HS-27A (cell line): Measurements from ENCODE around the gene LGALS3.

Source experiments
- DNase-seq: peaks from one replicate; pipeline ENCODE4 v3.0.0-alpha.2; 2012; ENCODE audit warnings: low read depth, missing footprints

LGALS3 gene

DNA sequence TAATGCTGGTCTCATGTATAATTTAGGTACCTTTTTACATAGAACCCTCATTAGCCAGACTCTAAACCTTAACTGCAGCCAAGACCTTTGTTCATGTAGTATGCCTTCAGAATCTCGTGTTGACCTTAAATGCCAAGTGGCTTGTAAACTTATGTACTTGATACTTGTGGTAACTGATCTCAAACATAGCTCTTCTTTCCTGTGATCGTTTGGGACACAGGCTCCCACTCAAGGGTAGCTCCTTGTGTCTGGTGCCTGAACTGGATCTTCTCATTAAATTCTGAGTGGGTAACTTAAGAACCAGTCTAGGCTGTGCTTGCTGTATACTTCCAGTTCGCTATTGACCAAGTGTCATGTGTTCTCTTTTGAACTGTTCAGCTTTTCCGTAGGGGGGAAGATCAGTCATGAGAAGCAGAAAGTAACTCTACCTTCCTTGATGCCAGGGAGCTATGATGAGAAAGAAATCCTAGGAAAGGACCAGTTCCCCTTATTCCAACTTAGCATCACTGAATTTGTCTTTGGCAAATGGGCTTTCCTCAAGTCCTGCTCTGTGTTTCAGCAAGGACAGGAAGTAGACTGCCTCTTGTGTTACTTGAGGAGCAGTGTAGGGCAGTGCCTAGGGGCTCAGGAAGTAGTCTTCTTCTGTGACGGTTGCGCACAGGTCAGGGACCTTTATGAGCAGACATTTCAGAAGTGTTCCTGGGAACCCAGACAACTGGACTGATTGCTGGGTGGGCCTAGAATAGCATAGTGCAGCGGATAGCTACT, 2.5 kb downstream of the LGALS3 start:
- no peak for DNase-seq

DNA sequence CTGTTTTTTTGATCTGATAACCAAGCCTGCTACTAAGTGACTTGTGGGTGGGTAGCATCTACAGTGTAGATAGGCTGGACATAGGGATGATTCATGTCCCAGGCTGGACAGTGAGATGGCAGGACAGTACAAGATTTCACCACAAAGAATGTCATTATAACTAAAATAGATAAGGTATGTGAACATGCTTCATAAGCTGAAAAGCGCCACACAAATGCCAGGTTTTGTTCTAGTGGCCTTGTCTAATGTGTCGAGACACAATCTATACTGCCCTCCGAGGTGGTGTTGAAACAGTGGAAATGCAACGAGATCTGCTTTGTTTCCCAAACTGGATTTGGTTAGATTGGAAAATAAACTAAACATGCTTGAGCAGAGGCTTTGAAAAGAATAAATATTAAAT, 4.4 kb downstream of the LGALS3 start:
- no peak for DNase-seq

DNA sequence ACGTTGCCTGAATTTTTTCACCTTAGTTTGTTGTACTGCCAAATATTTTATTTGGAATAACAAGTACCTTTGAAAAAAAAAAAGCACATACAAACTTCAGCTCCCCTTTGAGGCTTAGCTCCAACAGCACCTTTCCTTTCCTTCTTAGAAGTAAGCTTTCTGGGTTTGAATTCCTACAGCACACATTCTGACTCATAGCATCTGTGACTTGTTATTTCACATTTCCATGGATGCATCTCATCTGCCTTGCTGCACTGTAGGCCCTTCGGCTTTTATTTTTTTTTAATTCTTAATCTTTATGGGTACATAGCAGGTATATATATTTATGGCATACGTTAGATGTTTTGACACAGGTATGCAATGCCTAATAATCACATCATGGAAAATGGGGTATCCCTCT, 7.2 kb downstream of the LGALS3 start:
- no peak for DNase-seq

DNA sequence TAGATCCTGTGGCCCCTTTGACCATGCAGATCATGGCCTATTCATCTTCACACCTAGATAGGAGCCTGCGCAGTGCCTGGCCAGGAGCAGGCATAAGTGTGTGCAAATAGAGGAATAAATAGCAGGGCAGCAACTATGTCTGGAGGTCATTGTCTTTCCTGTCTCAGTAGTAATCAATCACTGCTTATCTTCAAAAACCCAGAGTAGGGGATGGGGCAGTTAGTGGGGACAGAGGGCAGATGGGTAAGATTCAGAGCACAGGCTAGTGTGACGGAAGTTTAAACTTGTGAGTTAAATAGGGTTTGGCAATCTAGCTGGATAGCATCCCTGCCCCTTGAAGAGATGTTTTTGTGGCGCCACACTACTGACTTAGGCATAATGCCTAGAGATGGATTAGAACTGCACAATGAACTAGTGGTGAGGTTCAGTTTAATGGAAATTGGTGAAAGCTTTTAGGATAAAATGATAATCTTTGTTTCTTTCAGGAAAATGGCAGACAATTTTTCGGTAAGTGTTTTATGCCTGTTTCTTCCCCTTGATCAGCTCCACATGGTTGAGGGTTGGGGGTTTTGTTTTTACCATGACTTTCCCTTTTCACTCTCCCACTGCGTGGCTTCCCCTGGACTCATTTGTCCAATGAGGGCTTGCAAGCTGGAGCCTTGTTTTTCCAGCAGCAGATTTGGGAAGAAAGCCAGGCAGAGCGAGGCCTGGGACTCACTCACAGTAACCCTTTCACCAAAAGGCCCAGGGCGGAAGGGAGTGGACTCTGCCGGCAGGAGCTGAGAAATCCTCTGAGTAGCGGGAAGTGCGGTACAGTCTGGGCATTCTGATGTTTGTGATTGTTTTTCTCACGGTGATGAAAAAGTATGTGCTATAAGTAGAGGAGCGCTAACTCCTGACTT, 8.1 kb downstream of the LGALS3 start:
- no peak for DNase-seq

DNA sequence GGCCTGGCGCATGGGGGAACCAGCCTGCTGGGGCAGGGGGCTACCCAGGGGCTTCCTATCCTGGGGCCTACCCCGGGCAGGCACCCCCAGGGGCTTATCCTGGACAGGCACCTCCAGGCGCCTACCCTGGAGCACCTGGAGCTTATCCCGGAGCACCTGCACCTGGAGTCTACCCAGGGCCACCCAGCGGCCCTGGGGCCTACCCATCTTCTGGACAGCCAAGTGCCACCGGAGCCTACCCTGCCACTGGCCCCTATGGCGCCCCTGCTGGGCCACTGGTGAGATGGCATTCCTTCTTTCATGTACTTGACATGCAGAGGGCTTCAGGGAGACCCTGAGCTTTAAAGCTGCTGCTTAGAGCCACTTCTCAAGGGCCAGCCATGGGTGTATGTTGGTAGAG, 9.0 kb downstream of the LGALS3 start:
- no peak for DNase-seq

DNA sequence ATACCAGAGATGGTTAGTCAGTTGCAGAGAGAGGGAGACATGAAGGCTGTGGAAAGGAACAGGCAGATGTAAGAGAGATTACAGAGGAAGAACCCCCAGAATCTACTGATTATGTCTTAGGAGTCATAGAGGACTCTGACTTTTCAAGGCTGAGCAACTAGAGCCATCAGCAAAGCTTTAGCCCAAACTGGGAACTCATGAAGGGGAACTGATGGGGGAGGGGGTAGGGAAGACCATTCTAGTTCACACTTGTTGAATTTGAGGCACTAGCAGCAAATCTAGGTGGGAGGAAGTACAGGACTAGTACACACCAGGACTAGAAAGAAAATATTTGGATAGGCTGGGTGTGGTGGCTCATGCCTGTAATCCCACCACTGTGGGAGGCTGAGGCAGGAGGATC, 10.1 kb downstream of the LGALS3 start:
- DNase-seq, result no peak

DNA sequence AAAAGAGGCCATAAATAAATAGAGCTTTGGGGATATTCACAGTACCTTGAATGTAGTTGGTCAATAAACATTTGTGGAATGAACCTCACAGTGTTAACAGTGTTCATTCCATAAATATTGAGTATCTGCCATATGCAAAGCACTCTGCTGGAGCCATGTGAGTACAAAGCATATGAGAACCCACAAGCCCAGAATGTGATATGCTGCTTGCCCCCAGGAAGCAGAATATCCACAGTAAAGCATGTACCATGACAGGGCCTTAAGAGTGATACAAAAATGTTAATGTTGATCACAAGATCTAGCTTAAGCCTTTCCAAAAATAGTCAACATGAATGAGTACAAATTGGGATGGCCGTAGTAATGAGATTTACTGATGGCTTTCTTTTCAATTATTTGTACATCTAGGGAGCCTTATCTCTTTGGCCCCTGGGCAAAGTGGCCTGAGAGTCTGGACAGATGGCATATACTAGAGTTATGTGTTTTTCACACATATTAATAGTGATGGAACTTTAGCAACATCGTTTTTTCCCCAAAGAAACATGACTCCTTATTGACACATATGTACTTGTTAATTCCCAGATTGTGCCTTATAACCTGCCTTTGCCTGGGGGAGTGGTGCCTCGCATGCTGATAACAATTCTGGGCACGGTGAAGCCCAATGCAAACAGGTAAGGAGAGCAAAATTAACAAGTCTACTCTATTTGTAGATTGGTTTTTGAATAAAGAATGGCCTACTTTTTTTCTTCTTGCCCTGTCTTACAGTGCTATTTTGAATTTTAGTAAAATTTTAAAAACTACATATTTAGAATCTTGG, 10.9 kb downstream of the LGALS3 start:
- no peak for DNase-seq

DNA sequence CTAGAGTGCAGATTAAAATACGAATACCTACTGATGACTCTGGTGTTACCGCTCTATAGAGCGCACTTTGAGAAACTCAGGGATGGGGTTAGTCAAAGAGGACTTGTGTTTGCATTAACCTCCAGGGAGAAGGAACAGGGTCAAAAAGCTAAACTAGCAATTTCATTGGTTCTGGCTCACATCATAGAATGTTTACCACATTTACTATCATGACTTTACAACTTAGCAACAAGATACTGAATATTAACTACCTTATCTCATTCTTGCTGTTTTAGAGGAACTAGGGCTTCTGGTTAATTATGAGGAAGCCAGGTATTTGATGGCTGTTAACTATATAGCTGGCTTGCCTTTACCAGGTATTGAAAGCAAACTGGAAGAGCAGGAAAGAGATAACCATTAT, 12.8 kb downstream of the LGALS3 start:
- DNase-seq, result no peak

DNA sequence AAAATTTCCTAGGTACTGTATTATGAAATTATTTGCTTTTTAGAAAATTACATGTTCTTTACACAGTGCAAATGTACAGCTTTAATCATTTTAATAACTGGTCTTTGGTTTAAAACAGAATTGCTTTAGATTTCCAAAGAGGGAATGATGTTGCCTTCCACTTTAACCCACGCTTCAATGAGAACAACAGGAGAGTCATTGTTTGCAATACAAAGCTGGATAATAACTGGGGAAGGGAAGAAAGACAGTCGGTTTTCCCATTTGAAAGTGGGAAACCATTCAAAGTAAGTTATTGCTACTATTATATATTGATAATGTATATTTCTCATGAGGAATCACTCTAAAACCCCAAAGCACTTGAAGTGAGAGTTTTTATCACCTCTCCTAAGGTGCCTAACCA, 13.4 kb downstream of the LGALS3 start:
- DNase-seq, result no peak

DNA sequence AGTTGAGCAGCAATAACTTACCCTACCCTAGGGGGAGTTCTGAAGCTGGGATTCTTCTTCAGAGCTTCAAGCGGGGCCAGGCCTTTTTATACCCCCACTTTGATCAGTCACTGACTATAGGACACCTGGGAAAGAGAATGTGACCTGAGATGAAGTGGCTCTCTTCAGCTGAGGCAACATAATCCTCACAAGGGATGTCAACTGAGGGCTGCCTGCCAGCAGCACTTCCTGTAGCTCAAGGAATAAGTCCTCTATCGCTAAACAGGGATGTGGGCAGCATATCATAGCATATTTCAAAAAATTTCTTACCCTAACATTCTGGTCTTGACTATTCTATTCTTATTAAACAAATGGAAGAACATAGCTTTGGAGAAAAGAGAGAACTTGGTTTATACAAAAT, 17.4 kb downstream of the LGALS3 start:
- no peak for DNase-seq

DNA sequence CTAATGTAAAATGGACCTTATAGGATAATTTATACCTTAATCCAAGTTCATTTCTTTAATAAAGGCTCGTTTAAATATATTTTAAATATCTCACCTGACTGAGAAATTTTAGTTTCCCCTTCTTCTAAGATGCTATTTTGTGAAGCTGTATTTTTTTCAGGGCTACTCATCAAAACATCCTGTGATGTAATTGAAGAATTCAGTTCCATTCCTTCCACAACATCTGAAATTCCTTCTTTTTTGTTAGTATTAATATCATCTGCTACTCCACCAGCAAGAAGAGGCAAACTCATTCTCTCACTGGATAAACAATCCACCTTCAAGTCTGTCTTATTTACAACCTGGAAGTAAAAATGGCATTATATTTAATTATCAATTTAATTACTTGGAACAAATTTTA, 22.5 kb downstream of the LGALS3 start:
- DNase-seq, result no peak

DNA sequence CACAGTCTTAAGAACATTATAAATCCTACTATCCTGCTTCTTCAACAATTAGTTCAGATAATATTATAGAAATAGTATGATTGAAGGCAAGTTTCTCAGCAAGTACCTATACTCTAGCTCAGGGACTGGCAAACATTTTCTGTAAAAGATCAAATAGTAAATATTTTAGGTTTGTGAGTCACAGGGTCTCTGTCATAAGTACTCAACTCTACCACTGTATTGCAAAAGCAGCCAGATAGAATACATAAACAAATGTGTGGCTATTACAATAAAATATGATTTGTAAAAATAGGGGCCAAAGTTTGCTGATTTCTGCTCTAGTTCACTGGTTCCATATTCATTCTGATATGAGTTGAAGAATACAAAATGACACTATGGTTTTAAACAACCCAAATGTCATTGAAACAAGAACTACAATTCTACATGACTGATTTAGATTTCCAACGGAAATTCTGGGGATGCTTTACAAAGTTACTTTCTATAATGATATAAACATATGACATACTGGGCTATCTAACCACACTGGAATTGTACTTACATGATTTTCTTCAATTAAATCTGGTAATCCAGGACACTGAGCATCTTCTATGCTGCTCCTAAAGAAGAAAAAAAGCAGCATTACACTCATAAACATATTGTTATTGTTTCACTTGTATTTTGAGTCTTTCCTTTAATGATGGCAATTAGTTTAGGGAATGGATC, 23.2 kb downstream of the LGALS3 start:
- DNase-seq, result no peak

DNA sequence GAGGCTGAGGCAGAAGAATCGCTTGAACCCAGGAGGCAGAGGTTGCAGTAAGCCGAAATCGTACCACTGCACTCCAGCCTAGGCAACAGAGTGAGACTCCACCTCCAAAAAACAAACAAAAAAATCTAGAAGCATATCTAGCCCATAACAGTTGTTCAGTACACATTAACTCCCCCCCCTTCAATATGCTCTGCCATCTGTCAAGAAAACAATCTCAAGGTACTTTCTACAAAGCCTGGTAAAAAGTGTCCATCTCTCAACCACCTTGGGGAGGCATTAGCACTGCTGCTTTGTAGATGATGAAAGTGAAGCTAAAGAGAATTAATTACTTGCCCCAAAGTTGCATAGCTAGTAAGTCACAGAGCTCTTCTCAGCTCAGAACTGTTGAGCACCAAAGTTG, 24.9 kb downstream of the LGALS3 start:
- DNase-seq, result no peak

DNA sequence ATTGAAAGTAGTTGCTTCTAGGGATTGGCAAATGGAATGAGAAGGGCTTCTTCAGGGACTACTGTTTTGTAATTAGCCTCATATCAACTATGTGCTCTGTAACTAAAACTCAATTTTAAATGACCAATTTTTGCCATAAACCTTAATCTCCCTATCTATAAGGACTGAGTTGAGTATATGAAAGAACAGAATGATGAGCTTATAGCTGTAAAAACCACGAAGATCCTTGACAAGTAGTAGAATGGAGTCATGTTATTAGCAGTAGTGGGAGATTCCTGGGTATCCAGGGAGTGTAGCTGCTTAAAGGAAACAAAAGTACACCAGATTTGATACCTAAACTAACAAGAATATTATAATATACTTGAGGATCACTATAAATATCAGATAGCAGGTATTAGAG, 28.0 kb downstream of the LGALS3 start:
- DNase-seq, result no peak

DNA sequence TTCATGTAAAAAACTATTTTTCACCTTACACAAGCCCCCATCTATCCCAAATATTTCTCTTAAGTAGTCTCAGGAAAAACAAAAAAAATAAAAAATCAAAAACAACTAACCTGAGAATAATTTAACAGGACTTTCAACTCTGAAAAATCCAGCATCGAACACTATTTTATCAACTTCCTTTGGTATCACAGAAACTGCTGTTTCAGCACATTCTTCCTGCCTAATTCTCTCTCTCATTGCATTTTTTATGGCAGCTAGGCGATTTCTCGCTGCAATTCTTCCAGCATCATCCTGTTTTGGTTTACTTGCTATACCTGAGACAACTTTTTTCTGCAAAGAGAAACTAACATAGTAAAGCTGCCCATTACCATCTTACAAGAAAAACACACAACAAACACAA, 29.4 kb downstream of the LGALS3 start:
- DNase-seq, result no peak

DNA sequence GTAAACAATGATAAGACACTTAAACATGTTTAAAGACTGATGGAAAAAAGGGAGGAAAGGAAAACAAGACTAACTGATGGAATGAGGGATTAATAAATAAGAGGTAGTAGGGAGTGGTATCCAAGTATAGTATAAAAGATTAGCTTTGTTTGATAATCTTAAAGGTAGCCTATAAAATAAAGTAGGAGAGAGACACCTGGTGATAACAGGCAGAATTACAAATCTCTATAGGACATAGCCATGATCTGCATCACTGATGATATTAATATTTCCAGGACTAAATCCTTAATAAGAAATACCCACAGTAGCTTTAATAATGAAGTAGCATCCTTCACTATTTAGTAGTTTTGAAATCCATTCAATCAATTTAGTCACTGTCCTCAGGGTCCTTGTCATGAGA, 31.9 kb downstream of the LGALS3 start:
- DNase-seq, result no peak

DNA sequence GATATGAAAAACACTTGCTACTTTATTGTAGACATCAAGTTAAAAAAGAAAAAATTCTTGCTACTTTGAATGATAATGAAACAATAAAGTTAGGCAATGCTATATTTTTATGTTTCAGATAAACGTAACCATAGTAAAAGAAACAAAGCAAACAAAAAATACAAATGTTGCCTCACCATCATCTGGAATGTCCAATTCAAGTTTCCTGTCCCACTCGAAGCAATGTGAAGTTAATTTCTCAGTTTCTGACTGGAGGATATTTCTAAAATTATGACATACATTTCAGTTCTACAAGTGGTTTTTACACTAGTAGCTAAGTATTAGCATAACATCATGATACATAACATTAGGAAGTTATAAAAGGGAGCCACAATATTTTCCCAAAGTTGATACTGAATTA, 41.5 kb downstream of the LGALS3 start:
- DNase-seq, result no peak

DNA sequence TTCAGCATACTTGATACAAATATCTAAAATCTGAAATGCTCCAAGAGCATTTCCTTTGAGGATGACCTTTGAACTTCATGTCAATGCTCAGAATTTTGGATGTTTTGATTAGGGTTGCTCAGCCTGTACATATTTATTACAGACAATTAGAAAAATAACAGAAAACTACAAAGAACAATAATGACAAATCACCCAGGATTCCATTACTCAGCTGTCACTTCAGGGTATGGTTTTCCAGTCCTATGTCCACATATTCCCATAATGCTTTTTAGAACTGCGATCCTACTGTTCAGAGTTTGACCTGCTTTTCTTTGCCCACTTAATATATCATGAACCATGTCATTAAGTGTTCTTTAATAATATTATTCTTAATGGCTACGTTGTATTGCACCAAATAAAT, 51.0 kb downstream of the LGALS3 start:
- no peak for DNase-seq

DNA sequence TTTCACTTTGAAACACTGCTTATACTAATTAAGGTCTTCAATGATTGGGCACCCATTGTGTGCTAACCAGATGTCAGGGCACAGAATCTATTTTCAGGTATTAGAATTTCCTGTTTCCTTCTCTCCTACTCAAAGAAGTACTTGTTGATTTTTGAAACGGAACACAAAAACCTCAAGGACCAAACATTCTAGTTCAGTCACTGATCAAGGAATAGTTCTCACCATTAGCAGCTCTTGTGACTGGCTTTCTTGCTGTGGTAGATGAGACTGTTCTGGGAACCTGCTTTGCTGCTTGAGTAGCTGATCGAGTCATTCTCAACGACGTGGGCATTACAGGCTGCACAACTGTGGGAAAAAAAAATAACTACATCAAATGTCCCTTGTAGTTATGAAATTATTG, 51.4 kb downstream of the LGALS3 start:
- no peak for DNase-seq

DNA sequence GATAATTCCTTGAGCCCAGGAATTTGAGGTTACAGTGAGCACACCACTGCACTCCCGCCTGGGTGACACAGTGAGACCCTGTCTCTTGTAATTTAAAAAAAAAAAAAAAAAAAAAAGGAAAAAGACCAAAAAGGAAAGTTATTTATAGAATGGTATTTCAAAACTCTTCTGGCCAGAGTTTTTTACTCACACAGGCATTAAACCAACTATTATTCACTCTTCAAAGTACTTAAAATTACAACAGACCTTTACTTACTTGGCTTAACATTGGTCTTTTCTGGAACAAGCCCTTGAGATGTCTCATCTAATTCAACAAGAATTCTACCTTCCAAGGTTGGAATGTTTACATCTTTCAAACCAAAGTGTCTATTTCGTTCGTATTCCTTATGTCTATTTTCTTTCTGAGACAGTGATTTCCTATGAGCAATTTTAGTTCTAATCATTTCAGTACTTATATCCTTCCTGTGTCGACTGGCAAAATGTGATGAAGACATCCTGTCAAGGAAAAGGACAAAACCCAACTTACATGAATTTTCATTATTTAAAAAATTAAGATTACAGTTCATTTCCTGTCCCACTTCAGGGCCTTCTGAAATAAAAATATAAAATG, 59.7 kb downstream of the LGALS3 start:
- DNase-seq, result no peak

DNA sequence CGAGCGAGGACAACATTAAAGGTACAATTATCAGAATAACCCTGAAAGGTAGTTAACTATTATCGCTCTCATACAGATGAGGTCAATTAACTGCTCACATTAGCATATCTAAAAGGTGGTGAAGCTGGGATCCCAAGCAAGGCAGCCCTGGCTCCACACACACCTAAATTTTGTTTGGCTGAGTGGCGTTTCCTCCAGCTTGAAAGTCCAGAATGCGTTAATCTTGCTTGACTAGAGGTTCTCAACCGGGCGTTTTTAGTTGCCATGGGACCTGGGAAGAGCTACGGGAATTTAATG, 61.8 kb downstream of the LGALS3 start:
- DNase-seq, result peak; percentile 19
